ENCODE data around the gene TNFRSF13B. TPM values are rescaled to one million over a fixed set of nuclear protein-coding genes. Genes with fewer than 3 reads are reported as not detected.
"Not testable (repeated sequence)": the region's sequence is repeated elsewhere in the genome, so short reads cannot be mapped to it uniquely, and the experiment has no call there.

TNFRSF13B gene
- total RNA-seq, 1 experiment from 2014 or later, result not detected

DNA sequence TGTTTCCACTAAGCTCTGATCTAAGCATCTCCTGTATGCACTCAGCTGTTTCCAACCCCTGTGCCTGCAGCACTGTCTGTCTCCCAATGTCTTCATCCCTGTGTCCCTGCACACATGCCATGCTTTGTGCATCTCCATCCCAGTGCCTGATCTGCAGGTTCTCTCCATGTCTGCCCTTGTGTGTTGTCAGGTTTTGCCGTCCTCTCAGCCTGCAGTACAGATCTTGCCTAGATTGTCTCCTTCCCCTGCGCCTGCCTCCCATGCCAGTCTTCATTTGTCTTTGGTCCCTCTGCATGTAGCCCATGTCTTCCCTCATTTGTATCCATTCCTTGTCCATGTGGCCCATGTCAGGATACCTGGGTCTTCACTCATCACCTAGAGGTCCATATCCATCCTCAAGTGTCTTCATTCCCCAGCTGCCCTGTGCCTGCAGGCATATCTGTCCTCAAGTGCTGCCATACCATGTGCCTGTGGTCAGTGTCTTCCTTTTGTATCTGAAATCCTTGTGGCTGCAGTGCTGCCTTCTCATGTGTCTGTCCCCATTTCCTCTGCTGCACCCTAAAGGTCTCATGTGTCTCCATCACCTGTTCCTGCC, 71.5 kb downstream of the TNFRSF13B start:
- H4K20me1 ChIP-seq (ENCODE audit: insufficient read depth), result no peaks in the 10 kb centered on the region
- TF ChIP-seq EZH2 (IDR thresholded peaks at IDR 0.05; ENCODE audit: low read depth), result no peak
- TF ChIP-seq, protein P1, sequence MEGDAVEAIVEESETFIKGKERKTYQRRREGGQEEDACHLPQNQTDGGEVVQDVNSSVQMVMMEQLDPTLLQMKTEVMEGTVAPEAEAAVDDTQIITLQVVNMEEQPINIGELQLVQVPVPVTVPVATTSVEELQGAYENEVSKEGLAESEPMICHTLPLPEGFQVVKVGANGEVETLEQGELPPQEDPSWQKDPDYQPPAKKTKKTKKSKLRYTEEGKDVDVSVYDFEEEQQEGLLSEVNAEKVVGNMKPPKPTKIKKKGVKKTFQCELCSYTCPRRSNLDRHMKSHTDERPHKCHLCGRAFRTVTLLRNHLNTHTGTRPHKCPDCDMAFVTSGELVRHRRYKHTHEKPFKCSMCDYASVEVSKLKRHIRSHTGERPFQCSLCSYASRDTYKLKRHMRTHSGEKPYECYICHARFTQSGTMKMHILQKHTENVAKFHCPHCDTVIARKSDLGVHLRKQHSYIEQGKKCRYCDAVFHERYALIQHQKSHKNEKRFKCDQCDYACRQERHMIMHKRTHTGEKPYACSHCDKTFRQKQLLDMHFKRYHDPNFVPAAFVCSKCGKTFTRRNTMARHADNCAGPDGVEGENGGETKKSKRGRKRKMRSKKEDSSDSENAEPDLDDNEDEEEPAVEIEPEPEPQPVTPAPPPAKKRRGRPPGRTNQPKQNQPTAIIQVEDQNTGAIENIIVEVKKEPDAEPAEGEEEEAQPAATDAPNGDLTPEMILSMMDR (conservative IDR thresholded peaks at IDR 0.05), result no peak
- peaks cover 4% of the 10 kb centered on the region for H3K4me1 ChIP-seq (replicated peaks; ENCODE audit: insufficient read depth)
- no peak overlapping the region for H3K4me3 ChIP-seq
- H3K27ac ChIP-seq, result no peak overlapping the region
- intact Hi-C loops (cut with micrococcal nuclease; ENCODE audit: unreplicated experiment), result no loop called here
- peaks cover 4% of the 10 kb centered on the region; the same call in 1 of the 2 replicates for H3K9me3 ChIP-seq (ENCODE audit: insufficient read depth, low read depth)
- no peak for DNase-seq
- ChIA-PET CTCF (no interaction called here), POLR2A (ENCODE audit: unreplicated experiment) (no interaction called here)
- peaks cover 4% of the 10 kb centered on the region; the same call in 1 of the 2 replicates for H3K9me2 ChIP-seq (ENCODE audit: insufficient read depth)
- H3K36me3 ChIP-seq (ENCODE audit: low read depth), result no peaks in the 10 kb centered on the region
- no TSS peak for BruUV-seq (replicated peaks)
- no peak overlapping the region for H3K4me2 ChIP-seq
- H3K79me2 ChIP-seq (ENCODE audit: low read depth), result no peaks in the 10 kb centered on the region
- 0 out of 2 replicates have a peak, but pooled peaks cover 8% of the 10 kb centered on the region for H3F3A ChIP-seq (ENCODE audit: insufficient read depth, low read depth)
- H2AFZ ChIP-seq, result no peak overlapping the region
- no peaks in the 10 kb centered on the region for H3K27me3 ChIP-seq (ENCODE audit: insufficient read depth, low read depth)

DNA sequence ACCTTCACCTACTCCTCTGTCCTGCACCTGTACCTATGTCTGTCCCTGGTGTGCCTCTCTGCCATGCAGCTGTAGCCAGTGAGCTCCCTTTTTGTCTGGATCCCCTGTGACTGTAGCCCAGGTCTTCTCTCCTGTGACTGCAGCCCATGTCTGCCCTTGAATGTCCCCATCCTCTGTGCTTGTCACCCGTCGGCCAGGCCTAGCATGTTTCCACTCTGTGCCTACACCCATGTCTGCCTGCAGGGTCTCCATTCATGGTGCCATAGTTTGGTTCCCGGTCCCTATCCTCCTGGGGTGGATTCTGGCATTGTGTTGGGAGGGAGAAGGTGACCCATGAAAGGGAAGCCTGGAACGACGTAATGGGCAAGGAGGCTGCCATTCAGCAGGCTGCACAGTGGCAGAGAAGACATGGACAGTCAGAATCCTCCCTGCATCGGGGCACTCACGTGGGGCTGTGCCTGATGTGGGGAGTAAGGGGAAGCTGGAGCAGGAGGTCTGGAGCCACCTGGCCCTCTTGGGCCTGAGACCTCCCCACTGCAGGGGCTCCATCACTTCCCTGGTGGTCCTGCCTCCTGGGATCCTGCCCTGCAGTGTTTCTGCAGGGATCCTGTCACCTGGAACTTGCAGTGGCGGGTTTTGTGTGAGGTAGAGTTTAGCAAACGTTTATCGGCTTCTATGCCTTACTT, 74.6 kb downstream of the TNFRSF13B start:
- H3K9me2 ChIP-seq (ENCODE audit: insufficient read depth); H3K4me3 ChIP-seq; DNase-seq; H3K27ac ChIP-seq; BruUV-seq (replicated peaks); H2AFZ ChIP-seq; H4K20me1 ChIP-seq (ENCODE audit: insufficient read depth); CTCF ChIA-PET; intact Hi-C loops (cut with micrococcal nuclease; ENCODE audit: unreplicated experiment); H3K36me3 ChIP-seq (ENCODE audit: low read depth); H3K4me2 ChIP-seq; POLR2A ChIA-PET (ENCODE audit: unreplicated experiment); H3K9me3 ChIP-seq (ENCODE audit: insufficient read depth, low read depth); H3K79me2 ChIP-seq (ENCODE audit: low read depth); H3K4me1 ChIP-seq (replicated peaks; ENCODE audit: insufficient read depth); H3K27me3 ChIP-seq (ENCODE audit: insufficient read depth, low read depth); H3F3A ChIP-seq (ENCODE audit: insufficient read depth, low read depth): not testable (repeated sequence)

DNA sequence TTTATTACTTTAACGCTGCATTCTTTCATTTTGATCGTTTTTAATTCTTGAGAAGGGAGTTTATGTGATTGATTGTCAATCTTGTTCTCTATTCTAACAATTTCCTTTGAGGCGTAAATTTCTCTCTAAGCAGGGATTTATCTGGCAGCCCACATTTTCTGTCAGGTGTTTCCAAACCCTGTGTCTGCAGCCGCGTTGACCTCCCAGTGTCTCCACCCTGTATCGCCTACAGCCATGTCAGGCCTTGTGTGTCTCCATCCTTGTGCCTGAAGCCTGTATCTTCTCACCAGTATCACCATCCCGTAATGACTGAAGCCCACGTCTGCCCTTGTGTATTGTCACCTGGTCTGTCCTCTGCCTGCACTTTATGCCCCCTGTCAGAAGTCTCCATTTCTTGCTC, 75.7 kb downstream of the TNFRSF13B start:
- intact Hi-C loops (cut with micrococcal nuclease; ENCODE audit: unreplicated experiment); H3K4me2 ChIP-seq; BruUV-seq (replicated peaks); H3F3A ChIP-seq (ENCODE audit: insufficient read depth, low read depth); H3K79me2 ChIP-seq (ENCODE audit: low read depth); H3K4me3 ChIP-seq; H3K4me1 ChIP-seq (replicated peaks; ENCODE audit: insufficient read depth); POLR2A ChIA-PET (ENCODE audit: unreplicated experiment); DNase-seq; H3K27ac ChIP-seq; H3K9me3 ChIP-seq (ENCODE audit: insufficient read depth, low read depth); H3K27me3 ChIP-seq (ENCODE audit: insufficient read depth, low read depth); H4K20me1 ChIP-seq (ENCODE audit: insufficient read depth); H3K36me3 ChIP-seq (ENCODE audit: low read depth); H2AFZ ChIP-seq; H3K9me2 ChIP-seq (ENCODE audit: insufficient read depth); CTCF ChIA-PET: not testable (repeated sequence)

DNA sequence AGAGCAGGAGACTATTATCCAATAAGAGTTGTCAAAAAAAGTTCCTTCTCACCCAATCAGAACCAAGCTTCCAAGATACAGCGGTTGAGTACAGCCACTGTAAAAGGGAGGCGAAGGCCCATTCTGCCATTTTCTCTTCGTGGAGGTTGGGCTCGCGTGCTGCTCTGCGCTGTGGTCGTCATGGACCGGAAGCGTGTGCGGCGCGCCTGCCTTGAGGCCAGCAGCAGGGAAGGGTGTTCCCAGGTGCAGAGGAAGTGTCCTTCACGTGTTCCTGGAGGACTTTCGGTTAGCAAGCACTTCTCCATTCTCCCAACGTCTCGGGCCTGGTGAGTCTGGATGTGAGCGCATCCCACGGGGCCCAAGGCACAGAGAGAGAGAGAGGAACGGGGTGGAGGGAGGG, 78.4 kb downstream of the TNFRSF13B start:
- H3K4me2 ChIP-seq; H3K36me3 ChIP-seq (ENCODE audit: low read depth); H3K9me2 ChIP-seq (ENCODE audit: insufficient read depth); H3K4me3 ChIP-seq; H3K27ac ChIP-seq; H3K4me1 ChIP-seq (replicated peaks; ENCODE audit: insufficient read depth); H3F3A ChIP-seq (ENCODE audit: insufficient read depth, low read depth); DNase-seq; H3K9me3 ChIP-seq (ENCODE audit: insufficient read depth, low read depth); H2AFZ ChIP-seq; intact Hi-C loops (cut with micrococcal nuclease; ENCODE audit: unreplicated experiment); H3K27me3 ChIP-seq (ENCODE audit: insufficient read depth, low read depth); H3K79me2 ChIP-seq (ENCODE audit: low read depth); H4K20me1 ChIP-seq (ENCODE audit: insufficient read depth); BruUV-seq (replicated peaks); POLR2A ChIA-PET (ENCODE audit: unreplicated experiment): not testable (repeated sequence)
- CTCF ChIA-PET, result interaction anchor here (0.6 kb wide), 1 partner anchor 21 kb away, joined by 4 read pairs; no protein-coding TSS in a partner anchor

DNA sequence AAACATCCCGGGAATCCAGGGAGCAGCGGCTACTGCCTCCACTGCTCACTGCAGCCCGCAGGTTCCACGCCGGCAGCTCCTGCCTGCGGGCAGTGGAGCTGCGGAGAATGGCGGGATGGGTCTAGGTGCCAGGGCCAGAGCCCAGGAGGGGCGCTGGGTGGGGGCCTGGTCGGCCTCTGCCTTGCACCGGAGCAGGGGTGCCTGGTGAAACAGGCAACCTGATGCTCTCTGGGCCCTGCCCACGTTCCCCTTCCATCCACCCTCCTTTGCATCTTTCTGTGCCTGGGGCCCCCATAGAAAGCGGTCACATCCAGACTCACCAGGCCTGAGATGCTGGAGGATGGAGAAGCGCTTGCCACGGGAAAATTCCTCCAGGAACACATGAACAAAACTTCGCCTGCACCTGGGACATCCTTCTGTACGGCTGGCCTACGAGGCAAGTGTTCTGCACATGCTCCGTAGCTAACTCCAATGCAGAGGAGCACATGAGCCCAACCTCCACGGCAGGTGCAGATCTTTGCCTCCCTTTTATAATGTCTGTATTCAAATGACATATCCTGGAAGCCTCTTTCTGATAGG, 79.0 kb downstream of the TNFRSF13B start:
- CTCF ChIA-PET, result interaction anchor here (0.6 kb wide), 1 partner anchor 22 kb away, joined by 4 read pairs; no protein-coding TSS in a partner anchor

More for the DNA sequence above, 79.0 kb downstream of the TNFRSF13B start:
- POLR2A ChIA-PET (ENCODE audit: unreplicated experiment); H3K27ac ChIP-seq; H3K9me2 ChIP-seq (ENCODE audit: insufficient read depth); intact Hi-C loops (cut with micrococcal nuclease; ENCODE audit: unreplicated experiment); H3K4me3 ChIP-seq; H3K4me1 ChIP-seq (replicated peaks; ENCODE audit: insufficient read depth); H3F3A ChIP-seq (ENCODE audit: insufficient read depth, low read depth); H4K20me1 ChIP-seq (ENCODE audit: insufficient read depth); H3K79me2 ChIP-seq (ENCODE audit: low read depth); H3K4me2 ChIP-seq; H3K27me3 ChIP-seq (ENCODE audit: insufficient read depth, low read depth); BruUV-seq (replicated peaks); H2AFZ ChIP-seq; H3K9me3 ChIP-seq (ENCODE audit: insufficient read depth, low read depth); DNase-seq; H3K36me3 ChIP-seq (ENCODE audit: low read depth): not testable (repeated sequence)
